Natural killer cell treated with Interleukin-12 subunit alpha and Interleukin-12 subunit beta and Interleukin-15 and Interleukin-18, amount 100 ng/mL, for 72 hours (primary cell): ENCODE data around the gene SPCS3. TPM values are rescaled to one million over a fixed set of nuclear protein-coding genes. Genes with fewer than 3 reads are reported as not detected.
"Not testable (repeated sequence)": the region's sequence is repeated elsewhere in the genome, so short reads cannot be mapped to it uniquely, and the experiment has no call there.

ENCODE experiments used
- ATAC-seq, 2 donors: fragments of 150-1000 bp; cut with Tn5 transposase in 1 of 2; sonication (Bioruptor Pico), chemical (Tn5 transposase) in 1 of 2; 2 replicates each; pipeline ENCODE4 v1.10.0; 2021
- DNase-seq: peaks from one replicate; pipeline ENCODE4 v3.0.0; 2022; ENCODE audit warnings: low spot score
- H3K27ac Mint-ChIP-seq, 2 donors: 1 replicate in 1 of 2; 2 replicates in 1 of 2; pipeline ENCODE4 v1.8.0; 2022; ENCODE audit warnings: mixed read lengths in 2 of 2, mild to moderate bottlenecking in 1 of 2, moderate library complexity in 1 of 2
- H3K27me3 Mint-ChIP-seq, 2 donors: 1 replicate in 1 of 2; 2 replicates in 1 of 2; pipeline ENCODE4 v1.8.0; 2022; ENCODE audit warnings: mixed read lengths in 2 of 2
- H3K36me3 Mint-ChIP-seq: one replicate; pipeline ENCODE4 v1.8.0; 2022; ENCODE audit warnings: mixed read lengths
- H3K4me1 Mint-ChIP-seq, 2 donors: 1 replicate in 1 of 2; 2 replicates in 1 of 2; pipeline ENCODE4 v1.8.0; 2022; ENCODE audit warnings: low read depth in 2 of 2, mixed read lengths in 2 of 2, mild to moderate bottlenecking in 1 of 2
- H3K4me3 Mint-ChIP-seq: one replicate; pipeline ENCODE4 v1.8.0; 2022; ENCODE audit warnings: mixed read lengths
- H3K9me3 Mint-ChIP-seq: 2 replicates; pipeline ENCODE4 v1.8.0; 2022; ENCODE audit warnings: mixed read lengths
- total RNA-seq, 2 donors: library from RNA; stranded (reverse); gene quantifications; one replicate each; pipeline ENCODE4 v1.2.3, GENCODE V29; 2022

The SPCS3 gene
- total RNA-seq, result 100 to 1,000 TPM; 218 to 239 TPM

DNA sequence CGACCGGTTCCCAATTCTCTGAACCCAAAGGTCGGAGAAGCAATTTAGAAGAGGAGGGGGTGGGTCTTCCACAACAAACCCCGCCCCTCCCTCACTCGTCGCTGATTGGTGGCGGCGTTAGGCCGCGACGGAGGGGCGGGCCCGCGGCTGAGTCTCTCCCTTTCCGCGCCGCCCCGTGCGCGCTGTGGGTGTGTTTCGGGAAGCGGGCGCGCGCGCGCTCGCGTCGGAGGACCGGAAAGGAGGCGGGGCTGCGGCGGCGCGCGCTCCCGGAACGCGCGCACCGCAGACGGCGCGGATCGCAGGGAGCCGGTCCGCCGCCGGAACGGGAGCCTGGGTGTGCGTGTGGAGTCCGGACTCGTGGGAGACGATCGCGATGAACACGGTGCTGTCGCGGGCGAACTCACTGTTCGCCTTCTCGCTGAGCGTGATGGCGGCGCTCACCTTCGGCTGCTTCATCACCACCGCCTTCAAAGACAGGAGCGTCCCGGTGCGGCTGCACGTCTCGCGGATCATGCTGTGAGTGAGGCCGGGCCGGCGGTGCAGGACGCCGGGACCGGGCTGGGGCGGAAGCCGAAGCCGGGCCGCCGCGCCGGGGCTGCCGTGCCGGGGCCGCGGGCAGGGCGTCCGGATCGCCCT lies at the start of gene SPCS3:
SPCS3 (plus strand) TSS at position 263 of the 636 bp plus-strand sequence; CDS start at position 374, 111 bp downstream.
- DNase-seq (peak; percentile 97), ATAC-seq (peak; percentile 95 to 97)
- no peaks in the 10 kb centered on the region for H3K27me3 Mint-ChIP-seq
- peaks cover 23 to 44% of the 10 kb centered on the region in 2 donors for H3K4me1 Mint-ChIP-seq
- peaks cover 24% of the 10 kb centered on the region for H3K36me3 Mint-ChIP-seq
- peak within 1 kb of the TSS; percentile 92 to 93 for H3K27ac Mint-ChIP-seq
- H3K9me3 Mint-ChIP-seq, result no peaks in the 10 kb centered on the region
- peak within 1 kb of the TSS; percentile 92 for H3K4me3 Mint-ChIP-seq

DNA sequence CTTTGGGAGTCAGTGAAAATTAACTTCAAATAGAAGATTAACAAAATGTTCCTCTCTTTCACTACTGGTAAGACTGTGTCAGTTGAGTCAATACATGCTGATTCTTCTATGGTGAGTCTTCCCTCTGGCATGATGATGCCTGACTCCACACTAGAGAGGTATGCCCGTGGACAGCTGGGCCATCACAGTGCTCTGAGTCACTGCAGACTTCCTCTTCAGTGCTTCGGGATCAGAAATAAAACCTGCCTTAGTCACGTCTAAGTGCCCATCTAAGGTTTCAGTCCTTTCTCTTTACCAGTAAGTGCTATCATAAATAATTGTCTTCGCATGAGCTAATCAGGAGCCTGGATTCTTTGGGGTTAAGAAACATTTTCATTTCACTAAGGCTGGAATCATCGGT lies 49.1 kb upstream of the SPCS3 start:
- Mint-ChIP-seq H3K4me1 (no peaks in the 10 kb centered on the region), H3K27ac (no peak overlapping the region), H3K27me3 (peaks cover 2 to 22% of the 10 kb centered on the region in 2 donors), H3K4me3 (no peak overlapping the region), H3K9me3 (no peaks in the 10 kb centered on the region), H3K36me3 (no peaks in the 10 kb centered on the region)
- ATAC-seq (no peak), DNase-seq (no peak)

DNA sequence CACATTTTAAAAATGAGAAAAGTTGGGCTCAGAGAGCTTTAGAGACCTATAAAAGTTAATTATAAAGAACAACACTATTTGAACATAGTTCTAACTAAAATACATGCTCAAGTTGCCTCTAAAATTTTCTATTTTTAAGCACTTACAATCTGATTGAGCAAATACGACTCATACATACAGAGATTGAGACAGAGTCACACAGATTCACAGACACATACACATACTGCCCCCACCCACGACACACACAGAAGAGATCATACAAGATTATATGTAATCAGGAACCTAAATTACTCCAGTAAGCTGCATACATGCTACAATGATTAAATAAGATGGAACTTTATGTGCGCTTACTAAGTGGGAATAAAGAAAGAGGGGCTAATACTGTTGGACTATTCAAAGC lies 48.0 kb upstream of the SPCS3 start:
- Mint-ChIP-seq H3K9me3 (no peaks in the 10 kb centered on the region), H3K4me3 (no peak overlapping the region), H3K27ac (no peak overlapping the region), H3K4me1 (no peaks in the 10 kb centered on the region), H3K27me3 (peaks cover 2 to 22% of the 10 kb centered on the region in 2 donors), H3K36me3 (no peaks in the 10 kb centered on the region)
- DNase-seq, result no peak
- no peak for ATAC-seq

DNA sequence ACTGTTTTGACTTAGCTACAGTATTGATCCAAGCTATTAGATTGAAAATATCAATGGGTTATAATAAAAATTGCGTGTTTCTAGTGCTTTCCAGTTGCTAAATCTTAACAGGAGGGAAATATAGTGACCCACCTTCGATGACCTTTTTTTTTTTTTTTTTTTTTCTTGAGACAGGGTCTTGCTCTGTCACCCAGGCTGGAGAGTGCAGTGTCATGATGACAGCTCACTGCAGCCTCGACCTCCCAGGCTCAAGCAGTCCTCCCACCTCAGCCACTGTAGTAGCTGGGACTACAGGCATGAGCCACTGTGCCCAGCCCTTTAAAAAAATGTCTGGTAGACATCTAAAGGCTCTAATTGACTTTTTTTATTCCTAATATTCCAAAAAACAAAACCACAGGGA lies 47.0 kb upstream of the SPCS3 start:
- DNase-seq (no peak), ATAC-seq (no peak)
- H3K27ac Mint-ChIP-seq, result no peak overlapping the region
- no peaks in the 10 kb centered on the region for H3K4me1 Mint-ChIP-seq
- no peak overlapping the region for H3K4me3 Mint-ChIP-seq
- no peaks in the 10 kb centered on the region for H3K36me3 Mint-ChIP-seq
- peaks cover 6 to 30% of the 10 kb centered on the region in 2 donors for H3K27me3 Mint-ChIP-seq
- H3K9me3 Mint-ChIP-seq, result no peaks in the 10 kb centered on the region

DNA sequence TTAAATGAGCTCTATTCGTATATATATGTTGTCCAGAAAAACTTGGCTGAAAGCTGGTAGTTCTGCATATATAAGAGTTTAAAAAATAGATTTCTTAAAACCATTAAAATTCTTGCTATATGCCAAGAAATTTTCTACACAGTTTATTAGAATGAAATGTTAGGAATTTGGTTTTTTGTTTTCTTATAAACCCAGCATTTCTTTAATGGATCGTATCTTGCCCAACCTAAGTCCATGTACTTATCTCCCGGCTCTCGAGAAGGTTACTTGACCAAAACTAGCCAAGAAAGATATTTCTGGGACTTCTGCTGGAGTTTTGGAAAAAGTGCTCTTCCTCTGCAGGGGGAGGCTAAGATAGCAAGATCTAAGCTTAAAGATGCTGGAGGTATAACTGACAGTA lies 46.0 kb upstream of the SPCS3 start:
- DNase-seq, result no peak
- Mint-ChIP-seq H3K36me3 (no peaks in the 10 kb centered on the region), H3K4me1 (no peaks in the 10 kb centered on the region), H3K4me3 (no peak overlapping the region), H3K27me3 (peaks cover 6 to 30% of the 10 kb centered on the region in 2 donors), H3K27ac (no peak overlapping the region), H3K9me3 (no peaks in the 10 kb centered on the region)
- no peak for ATAC-seq

DNA sequence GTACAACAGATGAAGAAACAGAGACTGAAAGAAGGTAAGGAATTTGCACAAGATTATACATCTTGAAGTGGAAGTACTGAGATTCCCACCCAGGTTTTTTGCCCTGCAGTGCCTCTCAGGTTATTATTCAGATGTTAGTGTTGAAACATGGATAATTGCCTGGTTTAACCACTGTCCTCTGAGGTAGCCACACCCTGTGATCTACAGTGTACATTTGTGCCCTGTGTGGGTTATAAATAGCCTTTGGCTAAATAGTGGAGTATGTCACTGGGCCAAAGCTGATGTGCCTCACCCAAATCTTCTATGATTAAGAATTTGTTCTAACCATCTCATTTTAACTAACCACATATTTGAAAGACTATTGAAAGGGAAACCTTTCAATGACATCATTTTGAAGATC lies 45.3 kb upstream of the SPCS3 start:
- ATAC-seq (no peak), DNase-seq (no peak)
- H3K9me3 Mint-ChIP-seq, result no peaks in the 10 kb centered on the region
- H3K36me3 Mint-ChIP-seq, result no peaks in the 10 kb centered on the region
- no peak overlapping the region for H3K27ac Mint-ChIP-seq
- no peak overlapping the region for H3K4me3 Mint-ChIP-seq
- no peaks in the 10 kb centered on the region for H3K4me1 Mint-ChIP-seq
- peaks cover 6 to 29% of the 10 kb centered on the region in 2 donors for H3K27me3 Mint-ChIP-seq

DNA sequence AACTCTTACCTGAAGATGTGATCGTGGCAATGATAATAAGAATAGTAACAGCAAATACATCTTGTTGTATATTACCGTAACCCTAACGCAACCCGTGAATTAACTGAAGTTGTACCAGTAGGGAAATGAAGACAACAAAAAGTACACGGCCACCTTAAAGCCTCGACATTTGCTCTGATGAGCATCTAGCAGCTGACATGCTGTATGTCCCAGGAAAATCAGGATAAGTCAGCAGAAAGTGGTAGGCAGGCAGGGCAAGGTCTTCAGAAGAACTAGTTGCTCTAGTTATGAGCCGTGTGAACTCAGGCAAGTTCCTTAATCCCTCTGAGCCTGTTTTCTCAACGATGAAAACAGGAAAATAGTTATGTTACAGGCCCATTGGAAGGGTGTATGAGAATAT lies 43.1 kb upstream of the SPCS3 start:
- no peak overlapping the region for H3K4me3 Mint-ChIP-seq
- no peaks in the 10 kb centered on the region for H3K4me1 Mint-ChIP-seq
- peaks cover 4% of the 10 kb centered on the region for H3K36me3 Mint-ChIP-seq
- ATAC-seq (no peak), DNase-seq (no peak)
- H3K27ac Mint-ChIP-seq, result no peak overlapping the region
- H3K9me3 Mint-ChIP-seq, result no peaks in the 10 kb centered on the region
- peaks cover 6 to 26% of the 10 kb centered on the region in 2 donors for H3K27me3 Mint-ChIP-seq

DNA sequence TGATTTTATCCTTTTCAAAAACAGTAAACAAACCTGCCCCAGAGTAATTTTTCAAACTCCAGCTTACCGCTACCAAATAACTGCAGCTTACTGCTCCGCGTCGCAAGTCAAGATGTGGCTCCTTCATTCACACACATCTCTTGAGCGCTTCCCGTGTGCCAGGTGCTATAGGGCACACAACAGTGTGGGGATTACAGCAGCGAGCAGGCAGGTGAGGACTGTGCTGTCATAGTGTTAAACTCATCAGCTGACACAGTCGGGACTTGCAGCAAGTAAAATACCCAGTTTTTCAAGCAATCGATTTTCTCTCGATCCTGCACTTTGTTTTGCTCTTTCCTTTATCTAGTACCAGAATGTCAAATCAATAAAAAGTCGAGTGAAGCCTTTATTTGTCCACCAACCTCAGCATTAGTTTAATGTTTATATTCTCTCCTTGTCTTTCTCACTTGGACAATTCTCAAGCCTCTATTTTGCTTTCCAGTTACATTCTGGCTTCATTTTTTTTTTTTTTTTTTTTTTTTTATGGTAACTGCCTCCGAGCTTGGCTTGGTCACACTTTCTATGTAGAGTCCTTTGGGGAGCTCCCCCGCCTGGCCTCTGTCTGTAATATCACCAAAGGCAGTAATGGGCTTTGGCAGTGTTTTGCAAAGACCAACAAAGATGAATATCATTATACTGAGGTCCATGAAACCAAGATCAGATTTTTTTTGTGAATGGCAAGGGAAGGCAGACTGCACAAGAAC lies 42.4 kb upstream of the SPCS3 start:
- H3K27me3 Mint-ChIP-seq, result peaks cover 6 to 20% of the 10 kb centered on the region in 2 donors
- no peaks in the 10 kb centered on the region for H3K4me1 Mint-ChIP-seq
- DNase-seq, result no peak

DNA sequence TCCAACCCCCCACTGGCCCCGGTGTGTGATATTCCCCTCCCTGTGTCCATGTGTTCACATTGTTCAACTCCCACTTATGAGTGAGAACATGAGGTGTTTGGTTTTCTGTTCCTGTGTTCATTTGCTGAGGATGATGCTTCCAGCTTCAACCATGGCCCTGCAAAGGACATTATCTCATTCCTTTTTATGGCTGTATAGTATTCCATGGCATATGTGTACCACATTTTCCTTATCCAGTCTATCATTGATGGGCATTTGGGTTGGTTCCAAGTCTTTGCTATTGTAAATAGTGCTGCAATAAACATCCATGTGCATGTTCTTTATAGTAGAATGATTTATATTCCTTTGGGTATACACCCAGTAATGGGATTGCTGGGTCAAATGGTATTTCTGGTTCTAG lies 40.2 kb upstream of the SPCS3 start:
- ATAC-seq, H3K9me3 Mint-ChIP-seq, H3K27ac Mint-ChIP-seq, H3K4me3 Mint-ChIP-seq, H3K4me1 Mint-ChIP-seq, DNase-seq, H3K36me3 Mint-ChIP-seq: not testable (repeated sequence)
- H3K27me3 Mint-ChIP-seq, result peaks cover 8 to 23% of the 10 kb centered on the region in 2 donors

More for the DNA sequence above, 42.4 kb upstream of the SPCS3 start:
- Mint-ChIP-seq H3K4me3 (no peak overlapping the region), H3K9me3 (no peaks in the 10 kb centered on the region), H3K36me3 (peaks cover 4% of the 10 kb centered on the region), H3K27ac (no peak overlapping the region)
- no peak for ATAC-seq

DNA sequence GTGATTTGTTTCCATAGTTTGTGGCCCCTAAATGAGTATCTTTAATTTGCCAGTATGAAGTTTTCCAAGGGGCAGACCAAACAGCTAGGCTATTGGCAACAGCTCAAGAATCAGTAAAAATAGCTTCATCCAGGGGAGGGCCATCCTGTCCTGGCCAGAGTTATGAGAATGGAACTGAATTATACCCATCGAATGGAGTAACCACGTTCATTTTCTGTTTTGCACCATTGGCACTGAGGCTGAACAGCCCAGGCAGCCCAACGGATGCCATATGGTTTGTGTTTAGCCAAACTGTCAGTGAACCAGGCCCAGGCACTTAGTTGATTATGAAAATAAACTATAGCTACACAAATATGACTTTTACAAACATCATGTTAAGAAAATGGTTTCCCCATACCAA lies 33.0 kb upstream of the SPCS3 start:
- DNase-seq (no peak), ATAC-seq (no peak)
- peaks cover 15 to 20% of the 10 kb centered on the region in 2 donors for H3K27me3 Mint-ChIP-seq
- no peak overlapping the region for H3K27ac Mint-ChIP-seq
- no peaks in the 10 kb centered on the region for H3K4me1 Mint-ChIP-seq
- H3K9me3 Mint-ChIP-seq, result no peaks in the 10 kb centered on the region
- H3K4me3 Mint-ChIP-seq, result no peak overlapping the region
- no peaks in the 10 kb centered on the region for H3K36me3 Mint-ChIP-seq

DNA sequence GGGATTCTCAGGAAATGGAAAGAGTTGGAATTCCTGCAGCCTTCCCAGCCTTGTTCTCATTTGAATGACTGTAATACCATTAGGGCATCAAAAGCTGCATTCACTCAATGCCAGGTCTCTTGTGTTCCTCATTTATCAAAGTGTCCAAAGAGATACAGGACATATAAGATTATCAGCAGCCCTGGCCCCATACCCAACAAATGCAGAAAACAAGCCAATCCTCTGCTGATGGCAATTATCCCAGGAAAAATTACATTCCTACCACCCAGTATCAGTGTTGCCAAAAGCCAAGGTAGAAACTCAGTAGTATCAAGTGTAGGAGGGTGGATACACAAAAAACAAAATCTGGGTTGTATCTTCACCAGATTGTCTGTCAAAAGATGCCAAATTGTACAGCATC lies 32.2 kb upstream of the SPCS3 start:
- no peak for ATAC-seq
- H3K4me1 Mint-ChIP-seq, result no peaks in the 10 kb centered on the region
- DNase-seq, result no peak

DNA sequence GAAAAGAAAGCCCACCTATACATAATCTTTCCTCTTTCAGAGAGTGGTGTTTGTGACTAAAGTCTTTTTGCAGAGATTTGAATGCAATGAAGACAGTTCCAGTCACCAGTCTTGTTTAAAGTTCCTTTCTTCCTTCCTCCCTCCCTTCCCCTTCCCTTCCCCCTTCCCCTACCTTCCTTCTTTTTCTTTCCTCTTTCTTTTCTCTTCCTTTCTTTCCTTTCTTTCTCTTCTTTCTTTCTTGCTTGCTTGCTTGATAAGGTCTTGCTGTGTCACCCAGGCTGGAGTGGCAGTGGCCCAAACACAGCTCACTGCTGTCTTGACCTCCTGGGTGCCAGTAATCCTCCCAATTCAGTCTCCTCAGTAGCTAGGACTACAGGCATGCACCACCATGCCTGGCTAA lies 31.7 kb upstream of the SPCS3 start:
- Mint-ChIP-seq H3K4me1 (no peaks in the 10 kb centered on the region), H3K36me3 (no peaks in the 10 kb centered on the region), H3K9me3 (no peaks in the 10 kb centered on the region), H3K27ac (no peak overlapping the region), H3K4me3 (no peak overlapping the region), H3K27me3 (peaks cover 20 to 22% of the 10 kb centered on the region in 2 donors)
- DNase-seq (no peak), ATAC-seq (no peak)

More for the DNA sequence above, 32.2 kb upstream of the SPCS3 start:
- no peak overlapping the region for H3K27ac Mint-ChIP-seq
- H3K27me3 Mint-ChIP-seq, result peaks cover 17 to 20% of the 10 kb centered on the region in 2 donors
- H3K9me3 Mint-ChIP-seq, result no peaks in the 10 kb centered on the region
- H3K4me3 Mint-ChIP-seq, result no peak overlapping the region
- H3K36me3 Mint-ChIP-seq, result no peaks in the 10 kb centered on the region

DNA sequence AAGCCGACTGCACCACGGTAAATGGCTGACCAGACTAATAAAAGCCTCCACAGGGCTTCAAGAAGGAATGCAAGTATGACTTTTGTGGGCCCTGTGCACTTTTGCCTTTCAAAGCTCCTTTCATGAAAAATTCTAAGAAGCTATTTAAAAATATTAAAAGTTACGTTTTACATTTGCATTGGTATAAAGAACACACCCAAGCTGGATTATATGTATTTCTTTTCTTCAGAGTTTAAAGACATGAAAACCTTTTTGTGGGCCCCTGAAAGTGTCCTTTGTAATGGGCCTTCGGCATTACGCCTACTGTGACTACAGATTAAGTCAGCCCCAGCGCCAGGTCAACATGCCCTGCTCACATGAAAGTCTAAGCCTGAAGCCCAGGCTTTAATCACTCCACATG lies 30.2 kb upstream of the SPCS3 start:
- Mint-ChIP-seq H3K4me3 (no peak overlapping the region), H3K27ac (no peak overlapping the region), H3K36me3 (no peaks in the 10 kb centered on the region), H3K27me3 (peaks cover 20% of the 10 kb centered on the region in 2 donors), H3K4me1 (no peaks in the 10 kb centered on the region), H3K9me3 (no peaks in the 10 kb centered on the region)
- DNase-seq, result no peak
- no peak for ATAC-seq

DNA sequence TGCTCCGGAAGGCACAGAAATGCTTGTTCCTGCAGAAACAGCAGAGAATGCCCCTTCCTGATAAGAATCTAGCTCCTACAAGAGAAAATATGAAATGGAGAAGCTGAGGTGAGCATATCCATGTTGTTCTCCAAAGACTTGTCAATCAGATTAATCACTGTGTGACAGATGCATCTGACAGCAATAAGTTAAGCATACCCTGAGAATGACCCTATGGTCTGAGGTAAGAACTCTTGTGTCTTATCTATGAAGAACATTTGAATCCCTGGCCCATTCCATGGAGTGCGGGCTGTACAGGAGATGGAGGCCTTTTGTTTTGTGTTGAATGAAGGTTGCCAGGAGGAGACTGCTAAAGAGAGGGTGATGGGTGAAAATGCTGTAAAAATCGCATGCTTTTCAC lies 29.2 kb upstream of the SPCS3 start:
- Mint-ChIP-seq H3K27me3 (peaks cover 18 to 20% of the 10 kb centered on the region in 2 donors), H3K36me3 (no peaks in the 10 kb centered on the region), H3K9me3 (no peaks in the 10 kb centered on the region), H3K4me1 (no peaks in the 10 kb centered on the region), H3K4me3 (no peak overlapping the region), H3K27ac (no peak overlapping the region)
- no peak for ATAC-seq
- DNase-seq, result no peak
